ENCODE results near the gene KIAA1217.
"Not testable (repeated sequence)": the region's sequence is repeated elsewhere in the genome, so short reads cannot be mapped to it uniquely, and the experiment has no call there.

The KIAA1217 gene

GRCh38 chr10:24415455-24416125, 206.7 kb downstream of the KIAA1217 start:
- no peak for ATAC-seq

GRCh38 chr10:24416248-24416647, 207.3 kb downstream of the KIAA1217 start:
- ATAC-seq, result no peak

GRCh38 chr10:24417053-24417452, 208.1 kb downstream of the KIAA1217 start:
- no peak for ATAC-seq

GRCh38 chr10:24418532-24418931, 209.6 kb downstream of the KIAA1217 start:
- ATAC-seq, result no peak

- ATAC-seq, result no peak
Measured at GRCh38 chr10:24419066-24419465, 210.1 kb downstream of the KIAA1217 start.

GRCh38 chr10:24425151-24425550, 216.2 kb downstream of the KIAA1217 start:
- no peak for ATAC-seq

GRCh38 chr10:24427678-24428409, 218.9 kb downstream of the KIAA1217 start:
- ATAC-seq, result no peak

- no peak for ATAC-seq
Measured at GRCh38 chr10:24428410-24428782, 219.5 kb downstream of the KIAA1217 start.

GRCh38 chr10:24430591-24430990, 221.7 kb downstream of the KIAA1217 start:
- ATAC-seq, result no peak

GRCh38 chr10:24432478-24433416, 223.8 kb downstream of the KIAA1217 start:
- ATAC-seq, result no peak

GRCh38 chr10:24433705-24434104, 224.8 kb downstream of the KIAA1217 start:
- ATAC-seq, result no peak

GRCh38 chr10:24434961-24435360, 226.0 kb downstream of the KIAA1217 start:
- no peak for ATAC-seq

GRCh38 chr10:24435374-24435773, 226.4 kb downstream of the KIAA1217 start:
- ATAC-seq, result no peak

GRCh38 chr10:24437302-24437701, 228.4 kb downstream of the KIAA1217 start:
- no peak for ATAC-seq

GRCh38 chr10:24438800-24439199, 229.9 kb downstream of the KIAA1217 start:
- ATAC-seq, result no peak

GRCh38 chr10:24439935-24440334, 231.0 kb downstream of the KIAA1217 start:
- no peak for ATAC-seq

- ATAC-seq, result no peak
Measured at GRCh38 chr10:24440817-24441797, 232.2 kb downstream of the KIAA1217 start.

GRCh38 chr10:24442234-24442633, 233.3 kb downstream of the KIAA1217 start:
- ATAC-seq, result no peak

GRCh38 chr10:24442641-24443174, 233.8 kb downstream of the KIAA1217 start:
- ATAC-seq, result not testable (repeated sequence)

GRCh38 chr10:24444337-24444736, 235.4 kb downstream of the KIAA1217 start:
- no peak for ATAC-seq

GRCh38 chr10:24445958-24446357, 237.0 kb downstream of the KIAA1217 start:
- ATAC-seq, result not testable (repeated sequence)

GRCh38 chr10:24446739-24447138, 237.8 kb downstream of the KIAA1217 start:
- no peak for ATAC-seq
